T follicular helper cell (primary cell): Measurements from ENCODE around the gene SLIT3.

Experiments used
- DNase-seq: peaks from one replicate; pipeline ENCODE4 v3.0.0-alpha.2; 2020; ENCODE audit warnings: low read depth

SLIT3 gene

GRCh38 chr5:168669668-168670378, 631.1 kb downstream of the SLIT3 start:
- DNase-seq = no peak

- DNase-seq = no peak
These were observed 631.8 kb downstream of the SLIT3 start for GRCh38 chr5:168669156-168669555.

GRCh38 chr5:168668078-168668477, 632.9 kb downstream of the SLIT3 start:
- no peak for DNase-seq

GRCh38 chr5:168667301-168667840, 633.6 kb downstream of the SLIT3 start:
- DNase-seq = no peak

- DNase-seq = no peak
These were observed 634.6 kb downstream of the SLIT3 start for GRCh38 chr5:168666356-168666755.

- no peak for DNase-seq
These were observed 637.5 kb downstream of the SLIT3 start for GRCh38 chr5:168663276-168664004.

GRCh38 chr5:168661593-168662485, 639.1 kb downstream of the SLIT3 start:
- DNase-seq = no peak

GRCh38 chr5:168660691-168661090, 640.2 kb downstream of the SLIT3 start:
- DNase-seq = no peak

- no peak for DNase-seq
These were observed 641.6 kb downstream of the SLIT3 start for GRCh38 chr5:168659286-168659847.

- no peak for DNase-seq
These were observed 642.5 kb downstream of the SLIT3 start for GRCh38 chr5:168658394-168658793.

GRCh38 chr5:168656633-168657032, 644.3 kb downstream of the SLIT3 start:
- DNase-seq = no peak

- DNase-seq = no peak
These were observed 645.6 kb downstream of the SLIT3 start for GRCh38 chr5:168655316-168655715.

GRCh38 chr5:168654211-168654721, 646.7 kb downstream of the SLIT3 start:
- no peak for DNase-seq

- DNase-seq = no peak
These were observed 647.3 kb downstream of the SLIT3 start for GRCh38 chr5:168653626-168654025.

- DNase-seq = no peak
These were observed 649.3 kb downstream of the SLIT3 start for GRCh38 chr5:168651648-168652047.

GRCh38 chr5:168649306-168649705, 651.6 kb downstream of the SLIT3 start:
- no peak for DNase-seq

- no peak for DNase-seq
These were observed 652.4 kb downstream of the SLIT3 start for GRCh38 chr5:168648576-168648975.

- DNase-seq = no peak
These were observed 652.9 kb downstream of the SLIT3 start for GRCh38 chr5:168648016-168648415.

GRCh38 chr5:168647083-168647482, 653.9 kb downstream of the SLIT3 start:
- DNase-seq = no peak

- no peak for DNase-seq
These were observed 654.6 kb downstream of the SLIT3 start for GRCh38 chr5:168646335-168646734.

GRCh38 chr5:168645195-168645594, 655.7 kb downstream of the SLIT3 start:
- no peak for DNase-seq

GRCh38 chr5:168642019-168642418, 658.9 kb downstream of the SLIT3 start:
- no peak for DNase-seq
